ELR (cell line): ENCODE data around the gene PRR23A.
"Not testable (repeated sequence)": the region's sequence is repeated elsewhere in the genome, so short reads cannot be mapped to it uniquely, and the experiment has no call there.

Experiments
- DNase-seq: peaks from one replicate; pipeline ENCODE4 v3.0.0-alpha.2; 2015; ENCODE audit warnings: low read depth

The PRR23A gene

DNA sequence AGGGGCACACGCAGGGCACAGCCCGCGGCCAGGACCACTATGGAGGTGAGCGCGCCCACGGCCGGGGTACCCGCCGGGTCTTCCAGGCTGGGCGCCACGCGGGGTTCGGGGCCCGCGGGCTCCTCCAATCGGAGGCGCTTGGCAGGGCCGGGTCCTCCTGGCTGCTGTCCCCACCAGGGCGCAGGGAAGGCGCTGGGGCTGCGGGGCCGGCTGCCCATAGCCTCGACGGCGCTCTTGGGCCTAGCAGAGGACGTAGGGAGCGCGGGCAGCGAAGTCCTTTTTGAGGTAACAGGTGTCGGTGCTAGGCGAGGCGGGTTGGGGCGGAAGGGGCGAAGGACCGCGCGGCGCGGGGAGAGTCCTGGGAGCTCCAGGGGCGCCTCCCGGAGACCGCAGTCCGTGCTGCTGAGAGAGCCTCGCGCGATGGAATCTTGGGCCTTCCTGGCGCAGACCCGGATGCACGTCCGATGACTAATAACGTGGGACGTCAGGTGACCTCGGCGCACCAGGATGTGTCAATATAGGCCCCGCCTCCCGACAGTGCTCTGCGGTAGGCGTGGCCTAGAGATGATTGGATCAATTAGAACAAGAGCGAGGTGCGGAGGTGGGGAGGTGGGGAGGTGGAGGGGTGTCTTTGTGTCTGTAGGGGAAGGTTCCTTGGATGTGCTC is at the start of gene PRR23A:
TSS of gene PRR23A (minus strand) at position 218 of the 666 bp plus-strand sequence. CDS start at position 218, 0 bp downstream.
- DNase-seq: no peak

DNA sequence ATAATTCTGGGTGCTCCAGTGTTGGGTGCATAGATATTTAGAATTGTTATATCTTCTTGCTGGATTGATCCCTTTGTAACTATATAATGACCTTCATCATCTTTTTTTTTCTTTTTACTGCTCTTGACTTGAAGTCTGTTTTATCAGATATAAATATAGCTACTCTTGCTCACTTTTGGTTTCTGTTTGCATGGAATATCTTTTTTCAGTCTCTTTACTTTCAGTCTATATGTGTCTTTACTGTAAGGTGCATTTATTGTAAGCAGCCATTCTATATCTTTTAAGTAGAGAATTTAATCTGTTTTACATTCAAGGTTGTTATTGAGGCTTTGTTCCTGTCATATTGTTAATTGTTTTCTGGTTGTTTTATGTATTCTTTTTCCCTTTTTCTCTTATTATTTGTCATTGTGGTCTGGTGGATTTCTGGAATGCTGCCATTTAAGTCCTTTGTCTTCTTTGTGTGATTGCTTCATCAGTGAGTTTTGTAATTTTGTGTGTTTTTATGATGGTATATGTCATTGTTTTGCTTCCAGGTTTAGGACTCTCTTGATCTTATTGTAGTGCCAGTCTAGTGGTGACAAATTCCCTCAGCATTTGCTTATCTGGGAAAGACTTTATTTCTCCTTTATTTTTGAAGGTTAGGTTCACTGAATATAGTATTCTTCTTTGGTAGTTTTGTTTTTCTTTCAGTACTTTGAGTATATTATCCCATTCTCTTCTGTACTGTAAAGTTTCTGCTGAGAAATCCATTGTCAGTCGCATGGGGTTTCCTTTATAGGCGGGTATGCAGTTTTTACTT is 46.9 kb upstream of the PRR23A start:
- no peak for DNase-seq

DNA sequence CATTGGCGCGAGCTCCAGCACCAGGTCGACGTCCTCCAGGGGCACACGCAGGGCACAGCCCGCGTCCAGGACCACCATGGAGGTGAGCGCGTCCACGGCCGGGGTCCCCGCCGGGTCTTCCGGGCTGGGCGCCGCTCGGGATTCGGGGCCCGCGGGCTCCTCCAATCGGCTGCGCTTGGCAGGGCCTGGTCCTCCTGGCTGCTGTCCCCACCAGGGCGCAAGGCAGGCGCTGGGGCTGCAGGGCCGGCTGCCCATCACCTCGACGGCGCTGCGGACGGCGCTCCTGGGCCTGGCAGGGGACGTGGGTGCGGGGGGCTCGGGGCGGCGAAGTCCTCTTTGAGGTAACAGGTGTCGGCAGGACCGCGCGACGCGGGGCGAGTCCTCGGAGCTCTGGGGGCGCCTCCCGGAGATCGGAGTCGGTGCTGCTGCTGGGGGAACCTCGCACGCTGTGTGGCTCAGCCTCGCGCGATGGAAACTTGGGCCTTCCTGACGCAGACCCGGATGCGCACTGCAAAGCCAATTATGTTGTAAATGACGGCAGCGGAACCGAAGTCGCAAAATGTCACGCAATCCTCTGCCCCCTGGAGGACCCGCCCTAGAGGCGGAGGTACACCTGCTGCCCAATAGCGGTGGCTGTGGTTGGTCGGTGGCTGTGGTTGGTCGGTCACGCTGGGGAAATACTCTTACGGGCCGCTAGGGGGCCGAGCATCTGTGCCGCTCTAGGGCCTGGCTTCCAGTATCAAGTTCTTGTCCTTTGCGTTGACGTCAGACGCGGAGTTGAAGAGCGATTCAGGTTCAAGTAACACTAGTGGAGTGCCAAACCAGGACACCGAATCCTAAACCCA is 38.5 kb upstream of the PRR23A start, which contains the start of gene PRR23C:
TSS of gene PRR23C (minus strand) at position 527 of the 845 bp plus-strand sequence. CDS start at position 255, 272 bp downstream.
- no peak for DNase-seq

GRCh38 chr3:139043554-139044365 is 37.7 kb upstream of the PRR23A start:
- DNase-seq: no peak

DNA sequence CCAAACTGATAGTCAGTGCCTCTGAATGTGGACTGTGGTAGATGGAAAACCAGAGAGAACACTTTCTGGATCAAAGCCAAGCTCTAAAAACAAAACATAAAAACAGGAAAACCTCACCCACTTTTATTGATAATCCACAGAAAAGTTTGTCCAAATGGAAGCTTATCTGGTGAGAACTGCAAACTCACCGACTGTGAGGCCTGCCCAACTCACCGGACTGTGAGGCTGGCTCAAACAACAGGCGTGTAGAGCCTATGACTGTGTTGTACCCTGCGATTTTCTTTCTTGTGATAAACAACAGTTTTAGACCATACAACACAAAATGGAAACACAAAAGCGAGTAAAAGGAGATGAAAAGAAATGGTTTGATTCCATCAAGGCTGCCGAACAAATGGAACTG is 31.4 kb upstream of the PRR23A start:
- DNase-seq: no peak

DNA sequence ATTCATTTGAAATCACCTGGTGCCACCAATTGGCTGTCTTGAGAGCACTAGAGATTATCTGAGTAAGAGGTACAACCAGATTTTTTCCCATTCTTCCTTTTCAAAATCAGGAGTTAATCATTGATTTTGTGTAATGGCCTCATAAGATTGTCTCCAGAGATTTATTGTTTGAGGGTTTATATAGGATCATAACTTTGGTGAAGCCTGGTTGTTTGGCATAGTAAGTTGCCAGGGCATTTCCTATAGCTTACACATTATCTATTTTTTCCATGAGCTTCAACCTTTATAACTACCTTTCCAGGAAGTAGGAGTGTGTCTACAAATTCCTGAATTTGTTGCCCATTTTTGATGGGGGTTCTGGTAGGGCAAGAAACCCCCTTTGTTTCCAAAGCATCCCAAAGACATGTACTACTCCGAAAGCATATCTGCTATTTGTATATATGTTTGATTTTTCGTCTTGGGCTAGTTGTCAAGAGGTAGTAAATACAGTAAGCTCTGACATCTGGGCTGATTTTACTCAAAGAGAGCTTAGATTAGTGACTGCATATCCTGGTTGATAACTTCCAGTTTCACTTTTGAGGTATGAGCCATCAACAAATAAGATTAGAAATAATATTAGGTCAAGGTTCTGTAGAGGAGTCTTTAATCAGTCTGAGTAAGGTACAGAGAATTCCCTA is 26.4 kb upstream of the PRR23A start:
- DNase-seq: no peak

DNA sequence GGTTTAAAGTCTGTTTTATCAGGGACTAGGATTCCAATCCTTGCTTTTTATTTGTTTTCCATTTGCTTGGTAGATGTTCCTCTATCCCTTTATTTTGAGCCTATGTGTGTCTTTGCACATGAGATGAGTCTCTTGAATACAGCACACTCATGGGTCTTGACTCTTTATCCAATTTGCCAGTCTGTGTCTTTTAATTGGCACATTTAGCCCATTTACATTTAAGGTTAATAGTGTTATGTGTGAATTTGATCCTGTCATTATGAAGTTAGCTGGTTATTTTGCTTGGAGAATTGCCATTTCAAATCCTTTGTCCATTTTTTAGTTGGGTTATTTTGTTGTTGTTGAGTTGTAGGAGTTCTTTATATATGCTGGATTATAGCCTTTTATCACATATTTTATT is 24.5 kb upstream of the PRR23A start:
- not testable (repeated sequence) for DNase-seq

DNA sequence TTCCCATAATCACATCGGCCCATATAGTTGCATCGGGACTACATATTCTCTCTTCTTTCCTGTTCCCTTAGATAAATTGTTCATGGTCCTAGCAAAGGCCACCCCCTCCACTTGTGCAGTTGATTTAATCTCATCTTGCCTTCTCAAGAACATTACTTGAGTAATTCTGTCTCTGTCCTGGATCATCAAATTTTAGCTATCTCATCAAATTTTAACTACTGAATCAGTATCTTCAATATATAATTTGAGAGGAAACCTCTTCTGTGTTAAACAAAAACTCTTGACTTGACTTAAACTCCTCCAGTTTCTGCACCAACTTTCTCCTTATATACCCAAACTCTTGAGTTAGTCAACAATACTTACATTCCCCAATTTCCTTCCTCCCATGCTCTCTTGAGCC is 18.9 kb upstream of the PRR23A start:
- no peak for DNase-seq

- DNase-seq: peak; percentile 12
Observed at GRCh38 chr3:139020868-139021234, 14.8 kb upstream of the PRR23A start, which contains the start of gene PRR23B. Gene PRR23B, minus strand, starts transcription at chr3:139020926. Its CDS starts 265 bp downstream, at chr3:139020661.

GRCh38 chr3:139020036-139020867 is 14.2 kb upstream of the PRR23A start:
- DNase-seq: no peak

- peak; percentile 7 for DNase-seq
Observed at GRCh38 chr3:139016430-139017048, 10.5 kb upstream of the PRR23A start.

- no peak for DNase-seq
Observed at GRCh38 chr3:139005356-139005993, 593 bp downstream of the PRR23A start.

- no peak for DNase-seq
Observed at GRCh38 chr3:138995706-138996105, 10.4 kb downstream of the PRR23A start.

DNA sequence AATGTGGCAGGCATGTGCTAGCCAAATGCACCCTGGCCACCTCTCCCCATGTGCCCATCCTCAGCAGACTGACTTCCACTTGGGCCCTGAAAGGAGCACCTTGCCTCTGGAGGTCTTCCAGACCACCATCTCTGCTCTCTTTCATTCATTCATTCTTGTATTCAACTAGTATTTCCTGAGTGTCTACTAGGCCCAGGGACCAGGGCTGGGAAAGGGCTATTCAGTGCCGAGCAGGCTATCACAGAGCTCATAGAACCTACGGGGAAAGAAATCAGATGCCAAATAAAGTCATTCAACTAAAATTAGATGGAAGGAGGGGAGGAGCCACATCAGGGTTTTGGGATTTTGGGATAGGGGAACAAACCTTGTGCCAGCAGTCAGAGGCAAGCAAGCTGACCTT is 18.9 kb downstream of the PRR23A start:
- DNase-seq: no peak

DNA sequence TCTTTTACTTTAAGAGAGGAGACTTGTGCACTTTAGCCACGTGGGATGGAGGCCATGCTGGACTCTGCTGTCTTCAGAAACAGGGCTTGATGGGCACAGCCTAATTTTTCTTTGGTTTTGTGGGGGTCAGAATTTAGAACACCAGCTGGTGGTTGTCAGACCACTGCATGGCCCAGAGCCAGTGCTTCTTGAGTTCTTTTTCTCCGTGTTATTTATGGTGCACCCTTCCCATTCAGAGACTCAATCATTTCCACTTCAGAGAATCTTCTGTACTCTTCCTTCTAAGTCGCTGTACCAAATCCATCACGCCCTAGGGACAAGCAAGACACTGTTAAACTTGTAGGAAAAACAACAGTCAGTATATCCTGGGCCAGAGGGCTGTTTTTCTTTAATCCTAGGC is 20.1 kb downstream of the PRR23A start:
- no peak for DNase-seq

- DNase-seq: peak; percentile 13
Observed at GRCh38 chr3:138984816-138985215, 21.3 kb downstream of the PRR23A start.

GRCh38 chr3:138976047-138976446 is 30.0 kb downstream of the PRR23A start:
- DNase-seq: no peak

DNA sequence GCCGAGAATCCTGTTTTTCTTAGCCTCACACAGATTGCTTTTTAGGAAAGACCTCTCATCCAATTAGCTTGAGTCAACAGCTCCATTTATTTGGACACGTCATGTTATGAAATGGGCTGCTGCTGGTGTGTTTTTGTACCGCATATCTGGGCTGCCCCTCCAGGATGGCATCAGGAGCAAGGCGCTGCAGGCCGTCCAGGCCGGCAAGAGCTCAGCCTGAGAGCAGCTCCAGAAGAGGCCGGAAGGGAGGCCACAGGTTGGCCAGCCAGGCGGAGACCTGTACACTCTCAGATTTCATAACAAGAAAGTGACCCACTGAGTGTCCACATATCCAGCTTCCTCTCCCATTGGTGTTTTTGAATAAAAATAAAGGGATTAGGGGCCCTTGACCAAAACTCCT is 30.7 kb downstream of the PRR23A start:
- DNase-seq: no peak

DNA sequence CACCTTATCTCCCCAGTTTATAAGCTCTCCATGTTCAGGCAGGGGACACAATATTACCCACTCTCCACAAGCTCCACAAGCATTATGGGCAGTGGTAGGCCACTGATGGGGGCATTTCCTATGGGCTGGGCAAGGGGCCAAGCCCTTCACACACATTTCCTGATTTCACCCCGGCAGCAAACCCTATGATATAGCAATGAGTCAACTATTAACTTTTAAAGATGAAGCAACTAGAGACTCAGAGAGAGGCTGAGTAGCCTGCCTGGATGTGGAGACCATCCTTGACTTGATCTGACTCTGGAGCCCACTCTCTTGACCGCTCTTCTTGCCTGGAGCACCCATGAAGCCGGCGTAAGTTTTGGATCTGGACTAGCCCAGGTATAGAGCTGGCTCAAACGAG is 31.6 kb downstream of the PRR23A start:
- DNase-seq: peak; percentile 78
